ENCODE results near the gene SLC6A9. TPM values are rescaled to one million over a fixed set of nuclear protein-coding genes. Genes with fewer than 3 reads are reported as not detected.

The SLC6A9 gene
- total and polyA plus RNA-seq, 12 donors, result 11.8 to 198 (median 23.5) TPM

GRCh38 chr1:44019466-44019948 is 11.8 kb downstream of the SLC6A9 start:
- 80 to 94% (median 90%) methylated on average over 3 to 13 of the region's 13 CpGs for WGBS, 4 donors

GRCh38 chr1:44016890-44017400 is 14.3 kb downstream of the SLC6A9 start:
- intact Hi-C loops (cut with DNase I), result loop anchor here in 1 of 2 donors (10.0 kb wide), 1 partner anchor 198 kb away; the partner anchor contains the start of gene DMAP1
- WGBS, 4 donors, result 87 to 91% (median 89%) methylated on average over 15 to 20 of the region's 20 CpGs
- TF ChIP-seq POLR2A (IDR thresholded peaks at IDR 0.05) (no peak), CTCF (IDR thresholded peaks at IDR 0.05) (no peak)

More at GRCh38 chr1:44019466-44019948, 11.8 kb downstream of the SLC6A9 start:
- Histone ChIP-seq H3K4me3 (no peak overlapping the region), H3K27ac (no peak overlapping the region), H3K4me1 (replicated peaks in 1 of 2) (no peaks in the 10 kb centered on the region), H3K36me3 (replicated peaks in 1 of 2) (no peaks in the 10 kb centered on the region), H3K27me3 (no peaks in the 10 kb centered on the region), H3K9me3 (replicated peaks in 1 of 3) (no peaks in the 10 kb centered on the region)
- TF ChIP-seq CTCF (IDR thresholded peaks at IDR 0.05) (no peak), POLR2A (IDR thresholded peaks at IDR 0.05) (no peak)
- no peak for DNase-seq
- intact Hi-C loops (cut with DNase I), result loop anchor here in 1 of 2 donors (10.0 kb wide), 1 partner anchor 195 kb away; the partner anchor contains the start of gene DMAP1

GRCh38 chr1:44016041-44016889 is 15.0 kb downstream of the SLC6A9 start:
- Histone ChIP-seq H3K36me3 (replicated peaks in 1 of 2) (no peaks in the 10 kb centered on the region), H3K4me1 (replicated peaks in 1 of 2) (no peaks in the 10 kb centered on the region), H3K27ac (no peak overlapping the region), H3K4me3 (no peak overlapping the region), H3K9me3 (replicated peaks in 1 of 3) (no peaks in the 10 kb centered on the region), H3K27me3 (no peaks in the 10 kb centered on the region)
- no peak for DNase-seq
- TF ChIP-seq CTCF (IDR thresholded peaks at IDR 0.05), result no peak
- no peak for TF ChIP-seq POLR2A (IDR thresholded peaks at IDR 0.05)
- 81 to 91% (median 88%) methylated on average over 12 to 20 of the region's 20 CpGs for WGBS, 4 donors
- intact Hi-C loops (cut with DNase I), result loop anchor here in 1 of 2 donors (10.0 kb wide), 1 partner anchor 199 kb away; the partner anchor contains the start of gene DMAP1

More at GRCh38 chr1:44016890-44017400, 14.3 kb downstream of the SLC6A9 start:
- no peak for DNase-seq
- Histone ChIP-seq H3K4me1 (replicated peaks in 1 of 2) (no peaks in the 10 kb centered on the region), H3K9me3 (replicated peaks in 1 of 3) (no peaks in the 10 kb centered on the region), H3K27ac (no peak overlapping the region), H3K27me3 (no peaks in the 10 kb centered on the region), H3K4me3 (no peak overlapping the region), H3K36me3 (replicated peaks in 1 of 2) (no peaks in the 10 kb centered on the region)

- H3K27me3 ChIP-seq, result no peaks in the 10 kb centered on the region
- TF ChIP-seq CTCF (IDR thresholded peaks at IDR 0.05) (no peak), POLR2A (IDR thresholded peaks at IDR 0.05) (no peak)
- intact Hi-C loops (cut with DNase I), result loop anchor here in 1 of 2 donors (10.0 kb wide), 1 partner anchor 200 kb away; the partner anchor contains the start of gene DMAP1
- H3K36me3 ChIP-seq (replicated peaks in 1 of 2), result no peaks in the 10 kb centered on the region
- DNase-seq, result no peak
- H3K4me1 ChIP-seq (replicated peaks in 1 of 2), result no peaks in the 10 kb centered on the region
- H3K9me3 ChIP-seq (replicated peaks in 1 of 3), result no peaks in the 10 kb centered on the region
- H3K27ac ChIP-seq, result no peak overlapping the region
- no peak overlapping the region for H3K4me3 ChIP-seq
- WGBS, 4 donors, result 63 to 86% (median 69%) methylated on average over 1 to 3 of the region's 3 CpGs
Observed at GRCh38 chr1:44015206-44015605, 16.1 kb downstream of the SLC6A9 start.

Data from adrenal gland (tissue), 12 donors.